Neural progenitor cell (in vitro differentiated cells): ENCODE results near the gene NOS1AP. TPM values are rescaled to one million over a fixed set of nuclear protein-coding genes. Genes with fewer than 3 reads are reported as not detected.
A peak's percentile ranks its signal among the peaks of the same experiment; 100 is the strongest.

ENCODE experiments used
- DNase-seq: peaks from one replicate; pipeline ENCODE4 v3.0.0-alpha.2; 2016; ENCODE audit warnings: low spot score
- H2AFZ ChIP-seq: fragments of 200-600 bp; sonication (generic); replicated peaks from 2 replicates; pipeline ENCODE4 v1.6.1; 2016; ENCODE audit warnings: antibody characterized with exemption
- H3F3A ChIP-seq: fragments of 200-600 bp; sonication (generic); 2 replicates; pipeline ENCODE4 v1.6.1; 2016; ENCODE audit warnings: antibody characterized with exemption, low read depth
- H3K27ac ChIP-seq: fragments of 200-600 bp; sonication (generic); 2 replicates; pipeline ENCODE4 v1.5.1; 2016; ENCODE audit warnings: mild to moderate bottlenecking
- H3K27me3 ChIP-seq: fragments of 200-600 bp; sonication (generic); 2 replicates; pipeline ENCODE4 v1.6.1; 2016; ENCODE audit warnings: mild to moderate bottlenecking, moderate library complexity
- H3K36me3 ChIP-seq: fragments of 200-600 bp; sonication (generic); 2 replicates; pipeline ENCODE4 v1.5.1; 2016
- H3K4me1 ChIP-seq: fragments of 200-600 bp; sonication (generic); 2 replicates; pipeline ENCODE4 v1.6.1; 2016; ENCODE audit warnings: mixed run types
- H3K4me2 ChIP-seq: fragments of 200-600 bp; sonication (generic); 2 replicates; pipeline ENCODE4 v1.6.1; 2016
- H3K4me3 ChIP-seq: fragments of 200-600 bp; sonication (generic); 2 replicates; pipeline ENCODE4 v1.5.1; 2016
- H3K79me2 ChIP-seq: fragments of 200-600 bp; sonication (generic); 2 replicates; pipeline ENCODE4 v1.6.1; 2016; ENCODE audit warnings: low read depth
- H3K9ac ChIP-seq: fragments of 200-600 bp; sonication (generic); 2 replicates; pipeline ENCODE4 v1.6.1; 2016
- H3K9me3 ChIP-seq: fragments of 200-600 bp; sonication (generic); 2 replicates; pipeline ENCODE4 v1.5.1; 2016; ENCODE audit warnings: low read depth
- H4K20me1 ChIP-seq: fragments of 200-600 bp; sonication (generic); 2 replicates; pipeline ENCODE4 v1.6.1; 2016; ENCODE audit warnings: low read depth
- H3K27ac Mint-ChIP-seq: 3 replicates; pipeline ENCODE4 v1.8.0; 2021; ENCODE audit warnings: mixed read lengths
- H3K27me3 Mint-ChIP-seq: 2 replicates; pipeline ENCODE4 v1.8.0; 2022; ENCODE audit warnings: low read depth, mild to moderate bottlenecking, inconsistent platforms, moderate library complexity, mixed read lengths; ENCODE audit not compliant: insufficient read depth
- H3K36me3 Mint-ChIP-seq: 3 replicates; pipeline ENCODE4 v1.8.0; 2021; ENCODE audit warnings: mixed read lengths
- H3K4me1 Mint-ChIP-seq: 3 replicates; pipeline ENCODE4 v1.8.0; 2021; ENCODE audit warnings: mixed read lengths
- H3K4me3 Mint-ChIP-seq: 3 replicates; pipeline ENCODE4 v1.8.0; 2021; ENCODE audit warnings: mild to moderate bottlenecking, moderate library complexity, mixed read lengths
- H3K9me3 Mint-ChIP-seq: 3 replicates; pipeline ENCODE4 v1.8.0; 2020; ENCODE audit warnings: mixed read lengths
- EZH2 ChIP-seq: fragments of 200-600 bp; sonication (generic); IDR thresholded peaks from 2 replicates; pipeline ENCODE4 v1.6.1; 2017; ENCODE audit warnings: antibody characterized with exemption, mild to moderate bottlenecking, moderate library complexity
- EZH2phosphoT487 ChIP-seq: fragments of 200-600 bp; sonication (generic); IDR thresholded peaks from 2 replicates; pipeline ENCODE4 v1.6.1; 2017; ENCODE audit warnings: antibody characterized with exemption
- total RNA-seq: library from RNA; depleted of rRNA; stranded (reverse); fragments of >200 nt; gene quantifications from 2 replicates; pipeline ENCODE4 v1.2.3, GENCODE V29; 2015; ENCODE audit warnings: low replicate concordance
- TF ChIP-seq, protein P1 (sequence below): fragments of 200-600 bp; sonication (generic); IDR thresholded peaks from 2 replicates; pipeline ENCODE4 v1.5.1; 2017; ENCODE audit warnings: antibody characterized with exemption, mild to moderate bottlenecking

The NOS1AP gene
- total RNA-seq, 1 donor from 2014 or later = 2.4 TPM

DNA sequence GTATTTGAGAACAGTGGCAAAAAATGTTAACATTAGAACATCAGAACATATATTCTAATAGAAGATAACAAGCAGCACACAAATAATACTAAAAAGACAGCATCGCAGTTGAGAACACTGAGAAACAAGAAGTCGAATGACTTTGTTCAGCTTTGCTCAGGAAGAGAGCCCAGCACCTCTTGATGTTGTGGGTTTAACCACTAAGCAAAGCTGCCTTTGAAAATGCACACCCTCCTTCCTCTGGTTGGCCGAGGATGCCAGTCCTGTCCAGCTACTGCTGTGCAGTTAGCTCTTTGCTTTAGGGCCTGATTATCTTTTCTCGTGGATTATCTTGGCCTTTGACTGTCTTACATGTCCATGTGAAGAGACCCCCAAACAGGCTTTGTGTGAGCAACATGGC lies 246.7 kb downstream of the NOS1AP start:
- Histone ChIP-seq H3K4me3 (no peak overlapping the region), H3K9me3 (no peaks in the 10 kb centered on the region), H3K4me2 (no peak overlapping the region), H4K20me1 (no peaks in the 10 kb centered on the region), H2AFZ (no peak overlapping the region), H3K4me1 (no peaks in the 10 kb centered on the region), H3K79me2 (no peaks in the 10 kb centered on the region), H3F3A (no peaks in the 10 kb centered on the region), H3K36me3 (no peaks in the 10 kb centered on the region), H3K27me3 (no peaks in the 10 kb centered on the region), H3K27ac (no peak overlapping the region), H3K9ac (no peak overlapping the region)
- Mint-ChIP-seq H3K36me3 (no peaks in the 10 kb centered on the region), H3K27ac (no peak overlapping the region), H3K27me3 (peaks cover 2% of the 10 kb centered on the region), H3K4me3 (no peak overlapping the region), H3K4me1 (peaks cover 11% of the 10 kb centered on the region), H3K9me3 (peaks cover under 1% of the 10 kb centered on the region)
- no peak for DNase-seq
- no peak for TF ChIP-seq EZH2
- no peak for TF ChIP-seq EZH2phosphoT487
- TF ChIP-seq, protein P1, sequence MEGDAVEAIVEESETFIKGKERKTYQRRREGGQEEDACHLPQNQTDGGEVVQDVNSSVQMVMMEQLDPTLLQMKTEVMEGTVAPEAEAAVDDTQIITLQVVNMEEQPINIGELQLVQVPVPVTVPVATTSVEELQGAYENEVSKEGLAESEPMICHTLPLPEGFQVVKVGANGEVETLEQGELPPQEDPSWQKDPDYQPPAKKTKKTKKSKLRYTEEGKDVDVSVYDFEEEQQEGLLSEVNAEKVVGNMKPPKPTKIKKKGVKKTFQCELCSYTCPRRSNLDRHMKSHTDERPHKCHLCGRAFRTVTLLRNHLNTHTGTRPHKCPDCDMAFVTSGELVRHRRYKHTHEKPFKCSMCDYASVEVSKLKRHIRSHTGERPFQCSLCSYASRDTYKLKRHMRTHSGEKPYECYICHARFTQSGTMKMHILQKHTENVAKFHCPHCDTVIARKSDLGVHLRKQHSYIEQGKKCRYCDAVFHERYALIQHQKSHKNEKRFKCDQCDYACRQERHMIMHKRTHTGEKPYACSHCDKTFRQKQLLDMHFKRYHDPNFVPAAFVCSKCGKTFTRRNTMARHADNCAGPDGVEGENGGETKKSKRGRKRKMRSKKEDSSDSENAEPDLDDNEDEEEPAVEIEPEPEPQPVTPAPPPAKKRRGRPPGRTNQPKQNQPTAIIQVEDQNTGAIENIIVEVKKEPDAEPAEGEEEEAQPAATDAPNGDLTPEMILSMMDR = no peak

DNA sequence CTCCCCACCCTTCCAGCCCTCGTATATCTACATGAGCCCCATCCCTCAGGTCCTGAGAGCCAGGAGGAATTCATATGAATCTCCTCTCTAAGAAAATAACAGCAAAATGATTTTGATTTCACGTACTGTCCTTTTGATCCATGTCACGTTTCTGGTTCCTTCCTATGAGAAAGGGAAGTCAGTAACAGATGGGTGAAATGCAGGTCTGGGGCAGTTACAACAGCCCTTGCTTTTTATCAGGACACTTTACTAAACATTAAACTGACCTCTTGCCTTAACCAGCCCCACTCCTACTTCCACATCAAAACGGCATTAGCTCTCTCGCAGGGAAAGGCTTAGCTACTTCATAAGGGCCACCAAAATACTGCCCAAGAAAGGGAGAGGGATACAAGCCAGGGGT lies 248.1 kb downstream of the NOS1AP start:
- no peak overlapping the region for H3K27ac ChIP-seq

DNA sequence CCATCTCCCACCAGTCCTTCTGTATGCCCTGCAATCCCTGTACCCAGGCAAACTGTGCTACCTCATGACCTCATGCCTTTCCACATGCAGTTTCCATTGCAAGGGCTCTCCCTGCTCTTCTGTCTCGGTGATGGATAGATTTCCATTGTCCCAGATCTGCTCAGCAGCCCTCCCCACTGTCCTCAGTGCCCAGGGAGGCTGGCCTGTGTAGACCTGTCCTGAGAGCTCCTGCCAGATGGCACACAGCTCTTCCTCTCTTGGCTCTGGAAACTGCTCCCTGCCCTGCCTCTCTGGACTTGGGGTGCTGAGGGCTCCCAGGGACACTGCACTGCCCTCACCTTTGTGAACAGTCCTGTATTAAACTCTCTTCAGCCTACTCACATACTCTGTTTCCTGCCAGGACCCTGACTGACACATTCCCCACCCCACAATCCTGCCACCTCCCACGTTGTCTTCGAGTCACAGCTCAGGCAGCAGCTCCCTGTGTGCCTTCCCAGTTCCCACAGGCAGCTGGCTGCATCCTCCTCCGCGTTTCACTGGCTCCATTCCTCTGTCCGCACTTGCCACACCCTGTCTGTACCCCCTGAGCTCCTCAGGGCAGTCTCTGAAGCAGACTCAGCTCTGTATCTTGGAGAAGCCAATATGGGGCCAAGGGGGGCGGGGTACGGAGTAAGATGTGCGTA lies 250.1 kb downstream of the NOS1AP start:
- Mint-ChIP-seq H3K27me3 (peaks cover 2% of the 10 kb centered on the region), H3K4me3 (no peak overlapping the region), H3K9me3 (no peaks in the 10 kb centered on the region), H3K36me3 (no peaks in the 10 kb centered on the region), H3K27ac (peak overlapping the region; percentile 28), H3K4me1 (peaks cover 11% of the 10 kb centered on the region)
- Histone ChIP-seq H3F3A (no peaks in the 10 kb centered on the region), H3K36me3 (no peaks in the 10 kb centered on the region), H3K79me2 (no peaks in the 10 kb centered on the region), H3K27ac (no peak overlapping the region), H2AFZ (no peak overlapping the region), H3K4me3 (no peak overlapping the region), H3K4me2 (no peak overlapping the region), H3K4me1 (no peaks in the 10 kb centered on the region), H3K9me3 (no peaks in the 10 kb centered on the region), H3K9ac (no peak overlapping the region), H4K20me1 (no peaks in the 10 kb centered on the region), H3K27me3 (no peaks in the 10 kb centered on the region)
- DNase-seq = no peak
- TF ChIP-seq EZH2 = no peak

More for the DNA sequence above, 248.1 kb downstream of the NOS1AP start:
- Histone ChIP-seq H3K79me2 (no peaks in the 10 kb centered on the region), H3K36me3 (no peaks in the 10 kb centered on the region), H3K9me3 (no peaks in the 10 kb centered on the region), H3K4me1 (no peaks in the 10 kb centered on the region), H3K4me2 (no peak overlapping the region), H3K9ac (no peak overlapping the region), H3K4me3 (no peak overlapping the region), H2AFZ (no peak overlapping the region), H3K27me3 (no peaks in the 10 kb centered on the region), H4K20me1 (no peaks in the 10 kb centered on the region), H3F3A (no peaks in the 10 kb centered on the region)
- no peaks in the 10 kb centered on the region for H3K9me3 Mint-ChIP-seq
- H3K36me3 Mint-ChIP-seq = no peaks in the 10 kb centered on the region
- no peak overlapping the region for H3K4me3 Mint-ChIP-seq
- H3K27ac Mint-ChIP-seq = no peak overlapping the region
- no peak for TF ChIP-seq EZH2phosphoT487
- TF ChIP-seq, protein P1 = no peak
- TF ChIP-seq EZH2 = no peak
- peaks cover 2% of the 10 kb centered on the region for H3K27me3 Mint-ChIP-seq
- H3K4me1 Mint-ChIP-seq = peaks cover 11% of the 10 kb centered on the region
- DNase-seq = no peak

DNA sequence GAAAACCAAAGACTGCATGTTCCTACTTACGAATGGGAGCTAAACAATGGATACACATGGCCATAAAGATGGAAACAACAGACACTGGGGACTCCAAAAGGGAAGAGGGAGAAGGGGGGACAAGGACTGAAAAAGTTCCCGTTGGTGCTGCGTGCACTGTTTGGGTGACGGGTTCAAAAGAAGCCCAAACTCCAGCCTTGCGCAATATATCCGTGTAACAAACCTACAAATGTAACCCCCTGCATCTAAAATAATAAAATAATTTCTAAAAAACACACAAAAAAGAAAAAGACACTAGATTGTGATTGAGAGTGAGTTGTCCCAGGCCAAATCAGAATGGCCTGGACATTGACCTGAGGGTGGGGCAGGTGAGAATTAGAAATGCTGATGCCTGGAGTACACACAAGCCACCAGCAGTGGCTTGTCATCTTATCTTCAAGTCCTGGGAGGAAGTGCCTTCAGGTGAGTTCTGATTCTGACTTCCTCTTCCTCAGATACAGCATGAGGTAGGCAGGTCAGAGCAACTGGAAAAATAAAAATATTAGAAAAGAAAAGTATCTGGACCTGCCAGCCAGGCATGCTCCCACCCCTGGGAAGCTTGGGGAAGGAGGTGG lies 252.4 kb downstream of the NOS1AP start:
- H2AFZ ChIP-seq = no peak overlapping the region
- no peaks in the 10 kb centered on the region for H3K27me3 ChIP-seq
- no peaks in the 10 kb centered on the region for H4K20me1 ChIP-seq
- Mint-ChIP-seq H3K27ac (no peak overlapping the region), H3K36me3 (peaks cover 2% of the 10 kb centered on the region), H3K4me1 (peaks cover 11% of the 10 kb centered on the region), H3K9me3 (no peaks in the 10 kb centered on the region), H3K27me3 (peaks cover 2% of the 10 kb centered on the region), H3K4me3 (no peak overlapping the region)
- H3K79me2 ChIP-seq = no peaks in the 10 kb centered on the region
- H3K9ac ChIP-seq = no peak overlapping the region
- no peak overlapping the region for H3K27ac ChIP-seq
- H3K4me2 ChIP-seq = no peak overlapping the region
- DNase-seq = no peak
- no peaks in the 10 kb centered on the region for H3K9me3 ChIP-seq
- TF ChIP-seq, protein P1 = no peak
- TF ChIP-seq EZH2 (no peak), EZH2phosphoT487 (no peak)
- no peaks in the 10 kb centered on the region for H3F3A ChIP-seq
- H3K36me3 ChIP-seq = no peaks in the 10 kb centered on the region
- no peaks in the 10 kb centered on the region for H3K4me1 ChIP-seq
- H3K4me3 ChIP-seq = no peak overlapping the region
